SK-MEL-5 (cell line): ENCODE data around the gene SPA17. TPM values are rescaled to one million over a fixed set of nuclear protein-coding genes. Genes with fewer than 3 reads are reported as not detected.

ENCODE experiments used
- DNase-seq: peaks from one replicate; pipeline ENCODE4 v3.0.0-alpha.2; 2016; ENCODE audit warnings: low read depth, low spot score
- in situ Hi-C: cut with HindIII; loops from 2 replicates; pipeline ENCODE4 v1.10.0; 2016; ENCODE audit warnings: low sequenced_read_pairs, high pct_unique_total_duplicates, low pct_unique_long_range_greater_than_20kb
- small RNA-seq, 2 experiments: library from RNA; depleted of rRNA; stranded (forward); fragments of <200 nt; gene quantifications; one replicate each; pipeline ENCODE3, GENCODE V24; 2014
- total RNA-seq: library from RNA; depleted of rRNA; stranded (reverse); fragments of >200 nt; shearing (Covaris generic); gene quantifications from 2 replicates; pipeline ENCODE4 v1.2.3, GENCODE V29; 2014; rRNA removed

The SPA17 gene
- total RNA-seq, 1 experiment from 2014 or later = 7.9 TPM

DNA sequence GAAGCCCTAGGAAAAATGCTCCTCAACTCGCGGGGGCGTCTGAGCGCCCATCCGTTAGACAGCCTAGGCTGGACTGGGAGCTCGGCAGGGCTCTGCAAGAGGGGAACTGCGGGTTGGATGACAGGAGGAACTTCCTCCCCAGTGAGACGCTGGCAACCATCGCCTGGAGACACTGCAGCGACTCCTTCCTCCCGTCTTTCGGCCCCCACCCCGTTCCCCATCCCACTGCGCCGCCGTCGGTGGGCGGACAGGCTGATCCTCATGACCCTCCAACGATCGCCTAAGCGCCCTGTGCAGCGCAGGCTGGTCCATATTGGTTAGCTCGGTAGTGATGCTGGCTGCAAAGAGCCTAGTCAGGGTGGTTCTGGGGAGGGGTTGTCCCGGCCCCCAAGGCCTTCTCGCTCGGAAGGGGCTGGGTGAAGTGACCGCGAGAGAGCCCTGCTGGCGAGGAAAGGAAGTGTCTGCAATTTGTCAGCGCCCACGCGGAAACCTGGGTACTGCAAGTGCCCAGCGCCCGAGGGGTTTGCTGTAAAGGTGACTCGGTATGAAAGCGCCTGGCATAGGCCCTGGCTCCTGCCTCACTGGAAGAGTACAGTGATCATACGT is 66.7 kb downstream of the SPA17 start:
- in situ Hi-C loops = no loop called here
- peak; percentile 26 for DNase-seq

DNA sequence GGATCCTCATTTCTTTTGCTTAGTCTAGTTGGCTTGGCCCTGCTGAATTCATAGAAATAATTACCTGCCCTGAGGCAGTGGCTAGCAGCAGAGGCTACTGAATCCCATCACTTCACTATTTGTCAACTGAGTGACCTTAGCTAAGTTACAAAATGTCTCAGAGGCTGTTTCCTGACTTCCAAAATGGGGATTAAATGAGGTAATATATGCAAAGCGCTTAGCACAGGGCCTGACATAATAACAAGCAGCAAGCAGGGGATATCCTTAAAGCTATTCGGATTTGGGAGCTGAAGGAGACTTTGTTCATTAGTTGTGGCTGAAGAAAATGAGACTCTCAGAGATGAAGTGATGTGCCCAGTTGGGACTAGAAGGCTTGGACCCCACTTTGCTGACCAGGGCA is 68.9 kb downstream of the SPA17 start:
- in situ Hi-C loops = no loop called here
- no peak for DNase-seq

DNA sequence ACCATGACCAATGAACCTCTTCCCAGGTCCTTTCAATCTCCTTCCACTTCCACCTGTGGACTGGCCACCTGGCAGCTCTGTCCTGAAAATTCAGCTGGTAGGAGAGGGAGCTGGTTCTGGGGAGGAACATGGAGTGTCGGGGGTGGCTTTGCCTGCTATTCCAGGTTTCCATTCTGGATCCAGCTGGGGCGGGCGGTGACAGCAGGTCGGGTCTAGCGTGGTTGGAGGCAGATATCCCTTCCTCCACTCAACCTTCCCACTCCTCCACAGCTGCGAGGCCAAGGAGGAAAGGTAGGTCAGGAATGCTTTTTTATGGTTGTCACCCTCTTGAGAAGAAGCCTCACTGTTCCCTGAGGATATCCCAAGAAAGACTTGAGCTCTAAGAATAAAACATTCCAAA is 69.3 kb downstream of the SPA17 start:
- in situ Hi-C loops = no loop called here
- no peak for DNase-seq

DNA sequence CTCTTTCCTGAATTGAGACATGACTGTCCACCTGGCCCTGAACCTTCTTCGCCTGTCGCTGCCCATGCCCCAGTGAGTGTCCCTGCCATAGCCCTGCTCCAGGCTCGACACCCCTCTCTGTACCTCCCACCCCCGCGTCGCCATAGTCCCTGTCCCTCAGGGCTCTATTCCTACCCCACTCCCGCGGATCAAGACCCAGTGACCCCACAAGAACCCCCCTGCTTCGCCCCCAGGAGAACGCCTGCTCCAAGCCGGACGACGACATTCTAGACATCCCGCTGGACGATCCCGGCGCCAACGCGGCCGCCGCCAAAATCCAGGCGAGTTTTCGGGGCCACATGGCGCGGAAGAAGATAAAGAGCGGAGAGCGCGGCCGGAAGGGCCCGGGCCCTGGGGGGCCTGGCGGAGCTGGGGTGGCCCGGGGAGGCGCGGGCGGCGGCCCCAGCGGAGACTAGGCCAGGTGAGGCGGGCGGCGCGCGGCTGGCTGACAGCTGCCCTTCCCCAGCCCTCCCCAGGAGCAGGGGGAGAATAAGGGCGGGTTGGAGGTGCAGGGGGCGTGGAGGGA is 71.6 kb downstream of the SPA17 start:
- no peak for DNase-seq
- in situ Hi-C loops = no loop called here

DNA sequence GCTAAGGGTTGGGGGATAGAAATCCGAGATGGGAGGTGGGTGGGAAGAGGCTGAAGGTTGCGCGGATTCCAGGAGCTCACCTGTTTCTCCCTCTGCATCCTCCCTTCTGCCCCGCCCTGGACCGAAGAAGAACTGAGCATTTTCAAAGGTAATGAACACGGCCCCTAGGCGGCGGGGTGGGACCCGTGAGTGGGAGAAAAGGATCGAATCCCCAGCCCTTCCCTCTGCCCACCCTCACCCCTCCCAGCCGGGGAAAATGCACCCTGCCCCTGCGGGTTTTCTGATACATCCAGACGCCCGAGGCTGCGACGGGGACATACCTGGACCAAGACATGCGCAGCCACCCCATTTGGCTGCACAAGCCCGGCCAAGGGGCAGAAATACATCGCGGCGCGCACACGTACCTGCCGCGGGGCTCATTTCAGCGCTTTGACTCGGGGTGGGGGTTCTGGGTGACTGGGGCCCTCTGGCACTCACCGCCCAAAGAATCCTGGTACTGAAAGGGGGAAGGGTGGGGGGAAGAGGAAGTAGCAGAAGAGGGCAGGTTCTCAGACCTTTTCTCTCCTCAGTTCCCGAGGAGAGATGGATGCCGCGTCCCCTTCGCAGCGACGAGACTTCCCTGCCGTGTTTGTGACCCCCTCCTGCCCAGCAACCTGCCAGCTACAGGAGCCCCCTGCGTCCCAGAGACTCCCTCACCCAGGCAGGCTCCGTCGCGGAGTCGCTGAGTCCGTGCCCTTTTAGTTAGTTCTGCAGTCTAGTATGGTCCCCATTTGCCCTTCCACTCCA is 72.3 kb downstream of the SPA17 start:
- no peak for DNase-seq

DNA sequence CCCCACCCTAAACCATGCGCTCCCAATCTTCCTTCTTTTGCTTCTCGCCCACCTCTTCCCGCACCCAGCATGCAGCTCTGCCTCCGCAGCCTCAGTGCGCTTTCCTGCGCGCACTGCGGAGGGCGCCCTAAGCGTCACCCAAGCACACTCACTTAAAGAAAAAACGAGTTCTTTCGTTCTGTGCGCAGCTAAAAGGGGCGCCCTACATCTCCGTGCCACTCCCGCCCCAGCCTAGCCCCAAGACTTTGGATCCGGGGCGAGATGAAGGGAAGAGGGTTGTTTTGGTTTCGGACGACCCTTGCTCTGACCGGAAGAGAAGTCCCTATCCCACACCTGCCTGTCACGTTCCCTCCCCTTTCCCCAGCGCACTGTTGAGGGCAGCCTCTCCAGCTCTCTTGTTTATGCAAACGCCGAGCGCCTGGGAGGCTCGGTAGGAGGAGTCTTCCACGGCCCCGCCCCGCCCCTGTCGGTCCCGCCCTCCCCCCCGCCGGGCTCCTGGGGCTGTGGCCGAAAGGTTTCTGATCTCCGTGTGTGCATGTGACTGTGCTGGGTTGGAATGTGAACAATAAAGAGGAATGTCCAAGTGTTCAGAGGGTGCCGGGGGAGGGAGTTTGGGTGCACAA is 73.0 kb downstream of the SPA17 start:
- in situ Hi-C loops = no loop called here
- DNase-seq = peak; percentile 71

More for the DNA sequence above, 72.3 kb downstream of the SPA17 start:
- in situ Hi-C loops = no loop called here

Small RNAs within 50 kb of the gene (small RNA-seq; reads per million reads assigned to genes)
- 0 reads per million in 2 experiments for gene RNA5SP352

Other genes with a start within 250 kb of the SPA17 start
- not detected in 2 replicates for gene OR8B4, start 249.0 kb upstream of the SPA17 start, total RNA-seq
- not detected in 2 replicates for gene OR8B8, start 228.2 kb upstream of the SPA17 start, total RNA-seq
- gene OR8B12, start 130.2 kb upstream of the SPA17 start, total RNA-seq = not detected in 2 replicates
- gene OR8A1, start 103.9 kb upstream of the SPA17 start, total RNA-seq = not detected in 2 replicates
- not detected in 2 replicates for gene PANX3, start 62.5 kb upstream of the SPA17 start, total RNA-seq
- 19.1 and 22.0 TPM in 2 replicates for gene TBRG1, start 51.0 kb upstream of the SPA17 start, total RNA-seq
- 27.9 and 29.1 TPM in 2 replicates for gene SIAE, start 165 bp upstream of the SPA17 start, total RNA-seq
- gene NRGN, start 66.0 kb downstream of the SPA17 start, total RNA-seq = 0.87 TPM in 1 of 2 replicates, not detected in the other
- not detected in 2 replicates for gene VSIG2, start 78.4 kb downstream of the SPA17 start, total RNA-seq
- not detected in 2 replicates for gene ESAM, start 88.4 kb downstream of the SPA17 start, total RNA-seq
- 6.7 and 7.8 TPM in 2 replicates for gene MSANTD2, start 126.5 kb downstream of the SPA17 start, total RNA-seq
- gene ROBO3, start 191.5 kb downstream of the SPA17 start, total RNA-seq = 3.0 and 3.2 TPM in 2 replicates
- not detected in 2 replicates for gene ROBO4, start 224.0 kb downstream of the SPA17 start, total RNA-seq
- not detected in 2 replicates for gene HEPN1, start 245.3 kb downstream of the SPA17 start, total RNA-seq